OCI-LY3 (cell line): ENCODE data around the gene BFSP1.

Source experiments
- CTCF ChIP-seq: fragments of 200-600, 300-600 bp; sonication (generic); IDR thresholded peaks from 2 replicates; pipeline ENCODE4 v1.5.1; 2014; ENCODE audit warnings: antibody characterized with exemption, low read length, low read depth
- EZH2phosphoT487 ChIP-seq: fragments of 200-600 bp; shearing (Covaris generic); IDR thresholded peaks from 2 replicates; pipeline ENCODE4 v1.6.1; 2018; ENCODE audit warnings: antibody characterized with exemption, mixed run types, low read depth

- TF ChIP-seq CTCF = no peak
- no peak for TF ChIP-seq EZH2phosphoT487
Observed at GRCh38 chr20:17572034-17572638, 41.0 kb upstream of the BFSP1 start.
